ENCODE results near the gene DNAJC3. TPM values are rescaled to one million over a fixed set of nuclear protein-coding genes. Genes with fewer than 3 reads are reported as not detected.

DNAJC3 gene
- total RNA-seq, 1 experiment from 2014 or later = 25.7 TPM

DNA sequence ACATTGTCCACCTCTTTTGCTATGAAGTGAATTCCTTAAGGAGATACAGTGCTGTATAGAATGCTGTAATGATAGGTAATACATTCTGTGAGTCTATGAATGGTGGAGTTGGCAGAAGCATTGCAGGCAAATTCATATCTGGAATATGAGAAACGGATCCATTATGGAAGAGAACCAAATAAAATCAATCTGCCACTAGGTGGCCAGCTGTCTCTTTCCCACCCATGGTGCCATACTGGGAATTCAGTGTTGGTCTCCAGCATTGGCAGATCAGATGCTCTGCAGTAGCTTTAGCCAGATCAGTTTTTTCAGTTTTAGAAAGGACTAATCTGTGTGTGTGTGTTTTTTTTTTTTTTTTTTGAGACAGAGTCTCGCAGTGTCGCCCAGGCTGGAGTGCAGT lies 27.6 kb downstream of the DNAJC3 start:
- ATAC-seq (no peak), DNase-seq (ENCODE audit: low read depth, low spot score) (no peak)
- CTCF ChIA-PET = interaction anchor here (0.6 to 0.7 kb wide), 3 partner anchors 13 to 412 kb away, joined by 3 to 5 read pairs (median 4); no protein-coding TSS in a partner anchor
- Histone ChIP-seq H3K27me3 (ENCODE audit: control insufficient read depth, insufficient read depth, low read length) (no peaks in the 10 kb centered on the region), H3K4me1 (ENCODE audit: control insufficient read depth, insufficient read depth, low read length) (no peaks in the 10 kb centered on the region), H3K36me3 (ENCODE audit: control insufficient read depth, insufficient read depth, low read length) (no peaks in the 10 kb centered on the region), H3K27ac (ENCODE audit: low read length) (no peak overlapping the region), H3K4me3 (ENCODE audit: low read depth in 2 of 2, low read length in 2 of 2) (no peak overlapping the region), H3K9me3 (ENCODE audit: control insufficient read depth, insufficient read depth, low read depth, low read length) (no peaks in the 10 kb centered on the region)
- no TSS peak for BruUV-seq (replicated peaks)
- POLR2A ChIA-PET = interaction anchor here (0.7 kb wide), 1 partner anchor 110 kb away, joined by 6 read pairs; no protein-coding TSS in a partner anchor
- intact Hi-C loops (cut with micrococcal nuclease; ENCODE audit: unreplicated experiment) = no loop called here
- TF ChIP-seq POLR2AphosphoS5 (IDR thresholded peaks at IDR 0.05; ENCODE audit: low read depth, low read length) (no peak), TCF7L2 (IDR thresholded peaks at IDR 0.05; ENCODE audit: low read depth, low read length) (no peak)
- TF ChIP-seq, protein P1, sequence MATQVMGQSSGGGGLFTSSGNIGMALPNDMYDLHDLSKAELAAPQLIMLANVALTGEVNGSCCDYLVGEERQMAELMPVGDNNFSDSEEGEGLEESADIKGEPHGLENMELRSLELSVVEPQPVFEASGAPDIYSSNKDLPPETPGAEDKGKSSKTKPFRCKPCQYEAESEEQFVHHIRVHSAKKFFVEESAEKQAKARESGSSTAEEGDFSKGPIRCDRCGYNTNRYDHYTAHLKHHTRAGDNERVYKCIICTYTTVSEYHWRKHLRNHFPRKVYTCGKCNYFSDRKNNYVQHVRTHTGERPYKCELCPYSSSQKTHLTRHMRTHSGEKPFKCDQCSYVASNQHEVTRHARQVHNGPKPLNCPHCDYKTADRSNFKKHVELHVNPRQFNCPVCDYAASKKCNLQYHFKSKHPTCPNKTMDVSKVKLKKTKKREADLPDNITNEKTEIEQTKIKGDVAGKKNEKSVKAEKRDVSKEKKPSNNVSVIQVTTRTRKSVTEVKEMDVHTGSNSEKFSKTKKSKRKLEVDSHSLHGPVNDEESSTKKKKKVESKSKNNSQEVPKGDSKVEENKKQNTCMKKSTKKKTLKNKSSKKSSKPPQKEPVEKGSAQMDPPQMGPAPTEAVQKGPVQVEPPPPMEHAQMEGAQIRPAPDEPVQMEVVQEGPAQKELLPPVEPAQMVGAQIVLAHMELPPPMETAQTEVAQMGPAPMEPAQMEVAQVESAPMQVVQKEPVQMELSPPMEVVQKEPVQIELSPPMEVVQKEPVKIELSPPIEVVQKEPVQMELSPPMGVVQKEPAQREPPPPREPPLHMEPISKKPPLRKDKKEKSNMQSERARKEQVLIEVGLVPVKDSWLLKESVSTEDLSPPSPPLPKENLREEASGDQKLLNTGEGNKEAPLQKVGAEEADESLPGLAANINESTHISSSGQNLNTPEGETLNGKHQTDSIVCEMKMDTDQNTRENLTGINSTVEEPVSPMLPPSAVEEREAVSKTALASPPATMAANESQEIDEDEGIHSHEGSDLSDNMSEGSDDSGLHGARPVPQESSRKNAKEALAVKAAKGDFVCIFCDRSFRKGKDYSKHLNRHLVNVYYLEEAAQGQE (IDR thresholded peaks at IDR 0.05; ENCODE audit: insufficient read depth in 1 of 2, low read depth in 2 of 2, low read length in 1 of 2) = no peak
- TF ChIP-seq, protein P2, sequence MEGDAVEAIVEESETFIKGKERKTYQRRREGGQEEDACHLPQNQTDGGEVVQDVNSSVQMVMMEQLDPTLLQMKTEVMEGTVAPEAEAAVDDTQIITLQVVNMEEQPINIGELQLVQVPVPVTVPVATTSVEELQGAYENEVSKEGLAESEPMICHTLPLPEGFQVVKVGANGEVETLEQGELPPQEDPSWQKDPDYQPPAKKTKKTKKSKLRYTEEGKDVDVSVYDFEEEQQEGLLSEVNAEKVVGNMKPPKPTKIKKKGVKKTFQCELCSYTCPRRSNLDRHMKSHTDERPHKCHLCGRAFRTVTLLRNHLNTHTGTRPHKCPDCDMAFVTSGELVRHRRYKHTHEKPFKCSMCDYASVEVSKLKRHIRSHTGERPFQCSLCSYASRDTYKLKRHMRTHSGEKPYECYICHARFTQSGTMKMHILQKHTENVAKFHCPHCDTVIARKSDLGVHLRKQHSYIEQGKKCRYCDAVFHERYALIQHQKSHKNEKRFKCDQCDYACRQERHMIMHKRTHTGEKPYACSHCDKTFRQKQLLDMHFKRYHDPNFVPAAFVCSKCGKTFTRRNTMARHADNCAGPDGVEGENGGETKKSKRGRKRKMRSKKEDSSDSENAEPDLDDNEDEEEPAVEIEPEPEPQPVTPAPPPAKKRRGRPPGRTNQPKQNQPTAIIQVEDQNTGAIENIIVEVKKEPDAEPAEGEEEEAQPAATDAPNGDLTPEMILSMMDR (IDR thresholded peaks at IDR 0.05) = peak; percentile 58
- in situ Hi-C loops (cut with HindIII; ENCODE audit: low pct_unique_long_range_greater_than_20kb, low sequenced_read_pairs) = no loop called here

DNA sequence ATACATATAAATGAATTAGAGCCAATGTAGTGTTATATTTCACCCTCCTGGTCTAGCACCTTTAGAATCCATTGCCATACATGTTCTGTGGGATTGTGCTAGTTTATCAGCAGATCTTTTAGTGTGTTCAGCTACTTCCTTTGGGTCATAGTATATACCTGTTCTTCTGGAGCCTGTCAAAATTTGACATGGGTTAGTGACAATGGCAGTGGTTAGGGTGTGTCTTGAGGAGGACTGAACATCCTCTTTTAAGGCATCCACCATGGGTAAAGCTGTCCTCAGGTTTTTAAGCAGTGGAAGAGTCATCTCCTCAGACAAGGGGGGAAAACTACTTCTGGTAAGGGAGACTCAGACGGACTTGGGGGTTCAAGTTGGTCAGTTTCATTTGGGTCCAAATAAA lies 29.4 kb downstream of the DNAJC3 start:
- no peak for ATAC-seq
- ChIA-PET CTCF (no interaction called here), POLR2A (no interaction called here)
- Histone ChIP-seq H3K27ac (ENCODE audit: low read length) (no peak overlapping the region), H3K4me3 (ENCODE audit: low read depth in 2 of 2, low read length in 2 of 2) (no peak overlapping the region), H3K27me3 (ENCODE audit: control insufficient read depth, insufficient read depth, low read length) (no peaks in the 10 kb centered on the region), H3K4me1 (ENCODE audit: control insufficient read depth, insufficient read depth, low read length) (no peaks in the 10 kb centered on the region), H3K9me3 (ENCODE audit: control insufficient read depth, insufficient read depth, low read depth, low read length) (no peaks in the 10 kb centered on the region), H3K36me3 (ENCODE audit: control insufficient read depth, insufficient read depth, low read length) (no peaks in the 10 kb centered on the region)
- in situ Hi-C loops (cut with HindIII; ENCODE audit: low pct_unique_long_range_greater_than_20kb, low sequenced_read_pairs) = no loop called here
- DNase-seq (ENCODE audit: low read depth, low spot score) = no peak
- intact Hi-C loops (cut with micrococcal nuclease; ENCODE audit: unreplicated experiment) = no loop called here
- BruUV-seq (replicated peaks) = no TSS peak
- TF ChIP-seq, protein P1 (IDR thresholded peaks at IDR 0.05; ENCODE audit: insufficient read depth in 1 of 2, low read depth in 2 of 2, low read length in 1 of 2) = no peak
- TF ChIP-seq, protein P2 (IDR thresholded peaks at IDR 0.05) = no peak
- no peak for TF ChIP-seq TCF7L2 (IDR thresholded peaks at IDR 0.05; ENCODE audit: low read depth, low read length)
- no peak for TF ChIP-seq POLR2AphosphoS5 (IDR thresholded peaks at IDR 0.05; ENCODE audit: low read depth, low read length)
- no peak for TF ChIP-seq SIN3A (IDR thresholded peaks at IDR 0.05; ENCODE audit: borderline replicate concordance, insufficient read depth, low read depth, low read length)

Data from Panc1 (cell line).